Measurements from ENCODE around the gene PLPPR4. TPM values are rescaled to one million over a fixed set of nuclear protein-coding genes. Genes with fewer than 3 reads are reported as not detected.

The PLPPR4 gene
- total RNA-seq, 1 donor from 2014 or later: 0.15 TPM

DNA sequence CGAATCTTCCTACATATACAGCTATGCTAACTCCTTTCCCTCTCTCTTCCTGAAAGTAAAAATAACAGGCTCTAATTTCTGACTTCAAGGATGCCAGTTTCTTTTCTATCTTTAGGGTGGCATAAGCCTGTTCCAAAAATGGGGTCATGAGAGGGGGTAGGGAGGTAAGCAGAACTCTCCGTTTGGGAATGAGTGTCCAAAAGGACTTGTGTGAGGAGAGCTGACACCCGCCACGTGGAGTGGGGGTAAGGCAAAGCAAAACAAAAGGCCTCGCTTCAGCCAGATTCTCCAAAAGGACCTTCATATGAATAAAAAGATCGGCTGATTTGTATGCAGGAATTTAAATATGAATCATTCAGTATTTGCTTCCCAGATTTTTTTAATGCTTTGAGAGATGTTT is 28.6 kb downstream of the PLPPR4 start:
- H3K27me3 Mint-ChIP-seq (ENCODE audit: unreplicated experiment): no peaks in the 10 kb centered on the region
- H3K36me3 Mint-ChIP-seq (ENCODE audit: low read depth, unreplicated experiment): no peaks in the 10 kb centered on the region
- TF ChIP-seq, protein P1, sequence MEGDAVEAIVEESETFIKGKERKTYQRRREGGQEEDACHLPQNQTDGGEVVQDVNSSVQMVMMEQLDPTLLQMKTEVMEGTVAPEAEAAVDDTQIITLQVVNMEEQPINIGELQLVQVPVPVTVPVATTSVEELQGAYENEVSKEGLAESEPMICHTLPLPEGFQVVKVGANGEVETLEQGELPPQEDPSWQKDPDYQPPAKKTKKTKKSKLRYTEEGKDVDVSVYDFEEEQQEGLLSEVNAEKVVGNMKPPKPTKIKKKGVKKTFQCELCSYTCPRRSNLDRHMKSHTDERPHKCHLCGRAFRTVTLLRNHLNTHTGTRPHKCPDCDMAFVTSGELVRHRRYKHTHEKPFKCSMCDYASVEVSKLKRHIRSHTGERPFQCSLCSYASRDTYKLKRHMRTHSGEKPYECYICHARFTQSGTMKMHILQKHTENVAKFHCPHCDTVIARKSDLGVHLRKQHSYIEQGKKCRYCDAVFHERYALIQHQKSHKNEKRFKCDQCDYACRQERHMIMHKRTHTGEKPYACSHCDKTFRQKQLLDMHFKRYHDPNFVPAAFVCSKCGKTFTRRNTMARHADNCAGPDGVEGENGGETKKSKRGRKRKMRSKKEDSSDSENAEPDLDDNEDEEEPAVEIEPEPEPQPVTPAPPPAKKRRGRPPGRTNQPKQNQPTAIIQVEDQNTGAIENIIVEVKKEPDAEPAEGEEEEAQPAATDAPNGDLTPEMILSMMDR (IDR thresholded peaks at IDR 0.05; ENCODE audit: unreplicated experiment): no peak
- no peaks in the 10 kb centered on the region for H3K9me3 Mint-ChIP-seq (ENCODE audit: unreplicated experiment)
- H3K4me3 Mint-ChIP-seq (ENCODE audit: unreplicated experiment): no peak overlapping the region
- no peak for DNase-seq (ENCODE audit: low spot score)
- H3K4me1 Mint-ChIP-seq (ENCODE audit: unreplicated experiment): no peaks in the 10 kb centered on the region
- H3K27ac Mint-ChIP-seq (ENCODE audit: unreplicated experiment): no peak overlapping the region

DNA sequence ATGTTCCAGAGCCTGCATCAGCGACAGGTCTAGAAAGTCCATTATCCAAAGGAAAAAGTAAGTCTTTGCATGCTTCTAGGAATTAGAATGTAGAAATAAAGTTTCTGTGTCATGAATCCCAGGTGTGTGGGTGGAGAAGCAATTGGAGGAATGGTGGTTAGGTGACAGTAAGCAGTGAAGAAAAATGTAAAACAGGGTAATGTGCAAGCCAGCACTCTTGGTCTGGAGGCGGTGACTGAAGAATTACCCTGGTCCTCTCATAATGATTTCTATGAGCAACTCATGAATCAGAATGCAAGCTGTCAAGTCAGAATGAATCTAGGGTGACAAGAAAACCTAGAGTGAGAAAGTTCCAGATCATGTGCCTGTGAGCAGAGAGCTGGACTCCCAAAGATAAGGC is 33.6 kb downstream of the PLPPR4 start:
- H3K27me3 Mint-ChIP-seq (ENCODE audit: unreplicated experiment): no peaks in the 10 kb centered on the region
- no peak overlapping the region for H3K4me3 Mint-ChIP-seq (ENCODE audit: unreplicated experiment)
- H3K9me3 Mint-ChIP-seq (ENCODE audit: unreplicated experiment): no peaks in the 10 kb centered on the region
- H3K27ac Mint-ChIP-seq (ENCODE audit: unreplicated experiment): no peak overlapping the region
- no peaks in the 10 kb centered on the region for H3K4me1 Mint-ChIP-seq (ENCODE audit: unreplicated experiment)
- TF ChIP-seq, protein P1 (IDR thresholded peaks at IDR 0.05; ENCODE audit: unreplicated experiment): no peak
- no peak for DNase-seq (ENCODE audit: low spot score)
- H3K36me3 Mint-ChIP-seq (ENCODE audit: low read depth, unreplicated experiment): no peaks in the 10 kb centered on the region

DNA sequence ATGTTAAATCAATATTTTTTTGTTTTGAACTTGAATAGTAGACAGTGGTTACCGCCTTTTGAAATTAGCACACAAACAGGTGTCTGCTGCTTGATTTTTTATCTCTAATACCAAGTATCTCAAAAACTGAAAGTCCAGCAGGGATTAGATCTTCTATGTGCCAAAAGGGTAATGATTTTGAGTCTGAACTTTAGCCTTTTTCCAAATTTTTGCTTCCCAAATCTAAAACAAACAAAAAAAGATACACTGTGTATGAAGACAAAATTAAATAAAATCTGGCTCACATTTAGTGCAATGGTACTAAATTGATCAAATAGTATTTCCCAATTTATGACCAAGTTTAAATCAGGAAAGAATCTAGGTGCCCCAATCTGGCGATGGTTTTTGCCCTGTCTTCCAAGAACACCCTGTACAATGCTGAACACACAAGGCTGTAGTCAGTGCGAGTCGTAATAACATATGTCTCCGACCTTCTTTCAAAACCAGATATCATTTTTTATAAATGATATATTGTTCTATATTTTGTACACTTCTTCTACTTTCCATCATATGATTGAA is 40.5 kb downstream of the PLPPR4 start:
- Mint-ChIP-seq H3K36me3 (ENCODE audit: low read depth, unreplicated experiment) (no peaks in the 10 kb centered on the region), H3K9me3 (ENCODE audit: unreplicated experiment) (no peaks in the 10 kb centered on the region), H3K4me3 (ENCODE audit: unreplicated experiment) (no peak overlapping the region), H3K27me3 (ENCODE audit: unreplicated experiment) (peaks cover 3% of the 10 kb centered on the region), H3K4me1 (ENCODE audit: unreplicated experiment) (no peaks in the 10 kb centered on the region), H3K27ac (ENCODE audit: unreplicated experiment) (no peak overlapping the region)
- no peak for DNase-seq (ENCODE audit: low spot score)
- TF ChIP-seq, protein P1 (IDR thresholded peaks at IDR 0.05; ENCODE audit: unreplicated experiment): no peak

DNA sequence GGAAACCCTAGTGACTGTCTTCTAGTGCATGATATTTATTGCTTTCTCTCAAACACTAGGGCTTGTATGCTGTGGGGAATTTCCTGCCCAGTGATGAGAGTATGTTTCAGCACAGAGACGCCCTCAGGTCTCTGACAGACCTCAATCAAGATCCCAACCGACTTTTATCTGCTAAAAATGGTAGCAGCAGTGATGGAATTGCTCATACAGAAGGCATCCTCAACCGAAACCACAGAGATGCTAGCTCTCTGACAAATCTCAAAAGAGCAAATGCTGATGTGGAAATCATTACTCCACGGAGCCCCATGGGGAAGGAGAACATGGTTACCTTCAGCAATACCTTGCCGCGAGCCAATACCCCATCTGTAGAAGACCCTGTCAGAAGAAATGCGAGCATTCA is 41.3 kb downstream of the PLPPR4 start:
- H3K4me3 Mint-ChIP-seq (ENCODE audit: unreplicated experiment): no peak overlapping the region
- H3K36me3 Mint-ChIP-seq (ENCODE audit: low read depth, unreplicated experiment): no peaks in the 10 kb centered on the region
- H3K9me3 Mint-ChIP-seq (ENCODE audit: unreplicated experiment): no peaks in the 10 kb centered on the region
- no peaks in the 10 kb centered on the region for H3K4me1 Mint-ChIP-seq (ENCODE audit: unreplicated experiment)
- H3K27me3 Mint-ChIP-seq (ENCODE audit: unreplicated experiment): peaks cover 3% of the 10 kb centered on the region
- DNase-seq (ENCODE audit: low spot score): no peak
- TF ChIP-seq, protein P1 (IDR thresholded peaks at IDR 0.05; ENCODE audit: unreplicated experiment): no peak
- H3K27ac Mint-ChIP-seq (ENCODE audit: unreplicated experiment): no peak overlapping the region

DNA sequence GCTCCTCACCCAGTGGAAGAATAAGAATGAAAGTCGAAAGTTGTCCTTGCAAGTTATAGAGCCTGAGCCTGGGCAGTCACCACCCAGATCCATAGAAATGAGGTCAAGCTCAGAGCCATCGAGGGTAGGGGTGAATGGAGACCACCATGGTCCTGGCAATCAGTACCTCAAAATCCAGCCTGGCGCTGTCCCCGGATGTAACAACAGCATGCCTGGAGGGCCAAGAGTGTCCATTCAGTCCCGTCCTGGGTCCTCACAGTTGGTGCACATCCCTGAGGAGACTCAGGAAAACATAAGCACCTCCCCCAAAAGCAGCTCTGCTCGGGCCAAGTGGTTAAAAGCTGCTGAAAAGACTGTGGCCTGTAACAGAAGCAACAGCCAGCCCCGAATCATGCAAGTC is 41.8 kb downstream of the PLPPR4 start:
- no peaks in the 10 kb centered on the region for H3K36me3 Mint-ChIP-seq (ENCODE audit: low read depth, unreplicated experiment)
- no peak overlapping the region for H3K4me3 Mint-ChIP-seq (ENCODE audit: unreplicated experiment)
- TF ChIP-seq, protein P1 (IDR thresholded peaks at IDR 0.05; ENCODE audit: unreplicated experiment): no peak
- no peaks in the 10 kb centered on the region for H3K4me1 Mint-ChIP-seq (ENCODE audit: unreplicated experiment)
- H3K27me3 Mint-ChIP-seq (ENCODE audit: unreplicated experiment): peaks cover 3% of the 10 kb centered on the region
- no peak overlapping the region for H3K27ac Mint-ChIP-seq (ENCODE audit: unreplicated experiment)
- no peaks in the 10 kb centered on the region for H3K9me3 Mint-ChIP-seq (ENCODE audit: unreplicated experiment)
- no peak for DNase-seq (ENCODE audit: low spot score)

Data from endothelial cell (in vitro differentiated cells).